NCI-H524 (cell line): ENCODE measurements around the gene NKX2-8.
"Not testable (repeated sequence)": the region's sequence is repeated elsewhere in the genome, so short reads cannot be mapped to it uniquely, and the experiment has no call there.

Experiments
- DNase-seq, 2 experiments: peaks; one replicate each; lab custom pipeline; 2025; lab: John Stamatoyannopoulos, UW

The NKX2-8 gene

GRCh38 chr14:36580141-36580855 is 2.1 kb downstream of the NKX2-8 start:
- DNase-seq, result no peak

- peak in 1 of 2 experiments; percentile 19 for DNase-seq
These were observed 2.8 kb downstream of the NKX2-8 start for GRCh38 chr14:36579573-36580140.

- no peak for DNase-seq
These were observed 3.3 kb downstream of the NKX2-8 start for GRCh38 chr14:36579001-36579555.

GRCh38 chr14:36570065-36570464 is 12.3 kb downstream of the NKX2-8 start:
- no peak for DNase-seq

GRCh38 chr14:36556811-36557433 is 25.5 kb downstream of the NKX2-8 start:
- peak; percentile 31 to 65 for DNase-seq

- DNase-seq, result peak; percentile 67 to 85
These were observed 26.2 kb downstream of the NKX2-8 start for GRCh38 chr14:36555998-36556743.

- DNase-seq, result peak; percentile 22 to 75
These were observed 28.7 kb downstream of the NKX2-8 start for GRCh38 chr14:36553656-36554260.

- DNase-seq, result no peak
These were observed 31.5 kb downstream of the NKX2-8 start for GRCh38 chr14:36550899-36551298.

GRCh38 chr14:36544280-36544679 is 38.1 kb downstream of the NKX2-8 start:
- not testable (repeated sequence) for DNase-seq

GRCh38 chr14:36538051-36538450 is 44.4 kb downstream of the NKX2-8 start:
- no peak for DNase-seq
